Stimulated activated naive B cell treated with anti-CD40 and anti-IgM and Interleukin-4, amounts not matched to agents 10 μg/mL and 1 μg/mL and 100 μg/mL, for 72 hours (primary cell): Measurements from ENCODE around the gene GPC3.

Experiments
- ATAC-seq, 2 donors: fragments of 150-1000 bp; cut with Tn5 transposase; replicated peaks; 2 replicates each; pipeline ENCODE4 v1.10.0; 2021; ENCODE audit warnings: moderate library complexity in 1 of 2
- DNase-seq: peaks from one replicate; pipeline ENCODE4 v3.0.0; 2021
- H3K27ac Mint-ChIP-seq: one replicate; pipeline ENCODE4 v1.8.0; 2022; ENCODE audit warnings: mild to moderate bottlenecking, mixed read lengths
- H3K27me3 Mint-ChIP-seq, 2 donors: one replicate each; pipeline ENCODE4 v1.8.0; 2022; ENCODE audit warnings: mixed read lengths in 2 of 2
- H3K36me3 Mint-ChIP-seq, 2 donors: one replicate each; pipeline ENCODE4 v1.8.0; 2022; ENCODE audit warnings: mixed read lengths in 2 of 2, mild to moderate bottlenecking in 1 of 2
- H3K4me1 Mint-ChIP-seq, 2 donors: one replicate each; pipeline ENCODE4 v1.8.0; 2022; ENCODE audit warnings: mixed read lengths in 2 of 2, mild to moderate bottlenecking in 1 of 2
- H3K4me3 Mint-ChIP-seq, 2 donors: one replicate each; pipeline ENCODE4 v1.8.0; 2022; ENCODE audit warnings: mild to moderate bottlenecking in 2 of 2, mixed read lengths in 2 of 2, moderate library complexity in 1 of 2
- H3K9me3 Mint-ChIP-seq, 2 donors: one replicate each; pipeline ENCODE4 v1.8.0; 2022; ENCODE audit warnings: mixed read lengths in 2 of 2, mild to moderate bottlenecking in 1 of 2

GPC3 gene

DNA sequence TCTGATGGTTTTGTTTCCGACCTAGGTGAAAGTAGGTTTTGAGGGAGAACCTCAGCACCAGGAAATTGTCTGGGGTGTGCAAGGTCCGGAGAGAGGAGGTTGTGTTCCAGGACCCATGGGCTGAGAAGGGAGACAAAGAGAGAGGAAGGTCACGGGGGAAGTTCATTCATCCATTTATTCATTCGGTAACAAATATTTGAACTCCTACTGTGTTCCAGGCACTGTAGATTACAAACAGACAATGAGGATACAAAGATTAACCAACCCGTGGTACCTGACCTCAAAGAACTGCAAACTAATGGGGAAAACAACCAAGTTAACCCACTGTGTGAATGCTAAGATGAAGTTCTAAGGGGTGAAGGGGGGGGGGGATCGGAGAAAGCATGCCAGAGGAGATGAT, 1.8 kb upstream of the GPC3 start:
- Mint-ChIP-seq H3K4me1 (peaks cover 2 to 5% of the 10 kb centered on the region in 2 donors), H3K4me3 (no peak overlapping the region), H3K27me3 (peaks cover 29 to 34% of the 10 kb centered on the region in 2 donors), H3K27ac (no peak overlapping the region), H3K36me3 (no peaks in the 10 kb centered on the region), H3K9me3 (no peaks in the 10 kb centered on the region)
- ATAC-seq (no peak), DNase-seq (no peak)

GRCh38 chrX:133985967-133986683, 731 bp upstream of the GPC3 start:
- H3K9me3 Mint-ChIP-seq, result no peaks in the 10 kb centered on the region
- no peak for ATAC-seq
- no peaks in the 10 kb centered on the region for H3K36me3 Mint-ChIP-seq
- peaks cover 34 to 35% of the 10 kb centered on the region in 2 donors for H3K27me3 Mint-ChIP-seq
- H3K4me1 Mint-ChIP-seq, result peaks cover 2 to 5% of the 10 kb centered on the region in 2 donors
- DNase-seq, result no peak
- peak overlapping the region; percentile 72 to 77 for H3K4me3 Mint-ChIP-seq
- no peak overlapping the region for H3K27ac Mint-ChIP-seq

DNA sequence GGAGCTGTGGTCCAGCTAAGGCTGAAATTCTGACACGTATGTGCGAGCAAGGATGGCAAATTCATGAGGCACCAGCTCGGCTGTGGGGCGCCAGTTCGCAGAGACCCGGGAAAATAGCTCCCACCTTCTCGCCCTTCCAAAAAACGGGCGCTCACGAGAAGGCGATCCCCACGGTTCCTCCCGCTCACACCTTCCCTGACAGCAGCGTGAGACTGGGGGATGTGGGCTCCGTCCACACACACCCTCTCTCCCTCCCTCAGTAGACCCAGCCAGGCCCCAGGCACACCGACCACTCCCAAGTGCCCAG, 584 bp downstream of the GPC3 start:
- Mint-ChIP-seq H3K9me3 (no peaks in the 10 kb centered on the region), H3K4me1 (peaks cover 2 to 5% of the 10 kb centered on the region in 2 donors), H3K36me3 (no peaks in the 10 kb centered on the region), H3K27ac (no peak overlapping the region), H3K27me3 (peaks cover 35 to 37% of the 10 kb centered on the region in 2 donors), H3K4me3 (peak overlapping the region in 1 of 2 donors; percentile 14)
- ATAC-seq (no peak), DNase-seq (no peak)

GRCh38 chrX:133983974-133984845, 1.2 kb downstream of the GPC3 start:
- Mint-ChIP-seq H3K27ac (no peak overlapping the region), H3K27me3 (peaks cover 37 to 40% of the 10 kb centered on the region in 2 donors), H3K36me3 (no peaks in the 10 kb centered on the region), H3K9me3 (no peaks in the 10 kb centered on the region), H3K4me1 (peaks cover 2 to 5% of the 10 kb centered on the region in 2 donors), H3K4me3 (no peak overlapping the region)
- ATAC-seq (no peak), DNase-seq (no peak)

- H3K27me3 Mint-ChIP-seq, result peaks cover 37 to 40% of the 10 kb centered on the region in 2 donors
- no peak overlapping the region for H3K4me3 Mint-ChIP-seq
- DNase-seq (no peak), ATAC-seq (no peak)
- peaks cover 2 to 5% of the 10 kb centered on the region in 2 donors for H3K4me1 Mint-ChIP-seq
- H3K27ac Mint-ChIP-seq, result no peak overlapping the region
- H3K9me3 Mint-ChIP-seq, result no peaks in the 10 kb centered on the region
- H3K36me3 Mint-ChIP-seq, result no peaks in the 10 kb centered on the region
These were observed 2.0 kb downstream of the GPC3 start for GRCh38 chrX:133983256-133983973.

DNA sequence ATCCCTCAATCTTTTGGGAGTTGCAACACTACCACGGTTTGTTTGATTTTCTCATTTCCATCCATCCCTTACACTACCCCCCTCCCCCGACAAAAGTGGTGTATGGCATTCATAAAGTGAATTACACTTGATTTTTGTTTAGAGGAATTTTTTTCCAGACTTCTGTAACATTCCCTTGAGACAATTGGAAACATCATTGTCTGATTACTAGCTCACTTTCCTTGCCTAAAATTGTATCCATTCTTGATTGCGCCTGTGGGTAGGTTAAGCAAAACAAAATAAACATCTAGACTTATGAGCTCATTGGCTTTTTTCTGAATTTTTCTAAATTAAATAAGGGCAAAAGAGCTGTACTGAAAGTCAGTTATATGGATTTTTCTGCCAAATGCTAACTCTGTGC, 3.5 kb downstream of the GPC3 start:
- Mint-ChIP-seq H3K4me3 (no peak overlapping the region), H3K36me3 (no peaks in the 10 kb centered on the region), H3K9me3 (no peaks in the 10 kb centered on the region), H3K27ac (no peak overlapping the region), H3K27me3 (peaks cover 25 to 38% of the 10 kb centered on the region in 2 donors), H3K4me1 (peaks cover 2 to 5% of the 10 kb centered on the region in 2 donors)
- no peak for ATAC-seq
- DNase-seq, result no peak

DNA sequence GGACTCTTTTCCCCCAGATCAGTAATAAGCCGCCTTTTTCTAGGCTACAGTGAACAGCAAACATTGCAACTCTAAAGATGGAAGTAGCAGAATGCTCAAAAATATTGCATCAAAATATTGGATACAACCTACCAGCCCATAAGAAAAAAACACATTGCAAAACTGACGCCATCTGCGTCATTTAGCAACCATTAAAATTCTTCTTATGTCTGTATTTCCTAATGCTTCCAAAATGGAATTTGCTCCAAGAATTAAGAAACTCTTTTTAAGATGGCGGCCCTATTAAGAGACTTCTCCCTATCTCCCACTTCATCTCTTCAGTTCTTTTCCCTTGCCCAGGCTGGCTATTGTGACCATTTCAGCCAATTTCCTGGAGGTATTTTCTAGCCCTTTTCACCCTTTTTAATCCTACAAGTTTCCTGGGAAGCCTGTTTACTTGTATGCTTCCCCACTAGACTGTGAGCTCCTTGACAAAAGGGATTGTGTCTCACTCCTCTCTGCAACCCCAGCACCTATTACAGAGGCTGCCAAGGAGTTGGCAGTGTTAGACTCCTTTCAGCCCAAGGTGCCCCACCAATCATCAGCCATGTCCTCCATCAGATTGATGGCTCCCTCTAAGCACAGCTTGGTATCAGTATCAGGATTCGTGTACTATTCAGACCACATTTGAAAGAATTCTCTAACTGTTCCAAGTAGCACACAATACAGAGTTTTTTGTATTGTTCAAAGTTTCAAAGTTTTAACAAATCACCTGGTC, 4.4 kb downstream of the GPC3 start:
- no peaks in the 10 kb centered on the region for H3K36me3 Mint-ChIP-seq
- peaks cover 21 to 37% of the 10 kb centered on the region in 2 donors for H3K27me3 Mint-ChIP-seq
- H3K9me3 Mint-ChIP-seq, result no peaks in the 10 kb centered on the region
- no peak overlapping the region for H3K27ac Mint-ChIP-seq
- DNase-seq, result no peak
- no peak for ATAC-seq
- no peak overlapping the region for H3K4me3 Mint-ChIP-seq
- H3K4me1 Mint-ChIP-seq, result peaks cover 1 to 3% of the 10 kb centered on the region in 2 donors

DNA sequence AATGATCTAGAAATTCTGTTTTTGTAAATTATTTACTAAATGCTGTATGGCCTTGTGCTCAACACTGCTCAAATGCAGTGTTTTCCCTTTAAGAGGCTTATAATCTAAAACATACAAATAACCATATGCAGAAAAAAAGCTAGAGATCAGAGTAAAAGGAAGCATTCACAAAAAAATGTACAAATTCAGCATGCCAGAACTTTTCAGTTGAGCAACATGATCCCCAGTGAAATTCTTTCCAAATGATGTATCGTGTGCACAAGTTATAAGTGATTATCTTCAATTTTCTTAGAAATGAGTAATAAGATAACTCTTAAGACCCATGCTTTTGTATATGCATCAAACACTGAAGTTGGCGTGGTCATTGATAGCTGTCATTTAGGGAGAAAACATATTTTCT, 5.0 kb downstream of the GPC3 start:
- H3K27me3 Mint-ChIP-seq, result peaks cover 19 to 34% of the 10 kb centered on the region in 2 donors
- no peaks in the 10 kb centered on the region for H3K36me3 Mint-ChIP-seq
- H3K4me1 Mint-ChIP-seq, result no peaks in the 10 kb centered on the region
- ATAC-seq, result no peak
- no peaks in the 10 kb centered on the region for H3K9me3 Mint-ChIP-seq
- DNase-seq, result no peak
- H3K4me3 Mint-ChIP-seq, result no peak overlapping the region
- H3K27ac Mint-ChIP-seq, result no peak overlapping the region

- no peaks in the 10 kb centered on the region for H3K4me1 Mint-ChIP-seq
- H3K9me3 Mint-ChIP-seq, result no peaks in the 10 kb centered on the region
- H3K27ac Mint-ChIP-seq, result no peak overlapping the region
- H3K36me3 Mint-ChIP-seq, result no peaks in the 10 kb centered on the region
- no peak overlapping the region for H3K4me3 Mint-ChIP-seq
- H3K27me3 Mint-ChIP-seq, result peaks cover 26 to 40% of the 10 kb centered on the region in 2 donors
- ATAC-seq (no peak), DNase-seq (no peak)
These were observed 5.7 kb downstream of the GPC3 start for GRCh38 chrX:133979641-133980230.

GRCh38 chrX:133973704-133974103, 11.7 kb downstream of the GPC3 start:
- ATAC-seq, result no peak
- Mint-ChIP-seq H3K27ac (no peak overlapping the region), H3K27me3 (peaks cover 18 to 21% of the 10 kb centered on the region in 2 donors), H3K9me3 (no peaks in the 10 kb centered on the region), H3K4me3 (no peak overlapping the region), H3K4me1 (no peaks in the 10 kb centered on the region), H3K36me3 (no peaks in the 10 kb centered on the region)
- DNase-seq, result no peak

GRCh38 chrX:133972916-133973315, 12.5 kb downstream of the GPC3 start:
- H3K4me3 Mint-ChIP-seq, result no peak overlapping the region
- no peak for DNase-seq
- no peaks in the 10 kb centered on the region for H3K36me3 Mint-ChIP-seq
- H3K9me3 Mint-ChIP-seq, result no peaks in the 10 kb centered on the region
- peaks cover 18 to 21% of the 10 kb centered on the region in 2 donors for H3K27me3 Mint-ChIP-seq
- H3K4me1 Mint-ChIP-seq, result no peaks in the 10 kb centered on the region
- ATAC-seq, result no peak
- H3K27ac Mint-ChIP-seq, result no peak overlapping the region

GRCh38 chrX:133971586-133971985, 13.8 kb downstream of the GPC3 start:
- no peak overlapping the region for H3K4me3 Mint-ChIP-seq
- H3K36me3 Mint-ChIP-seq, result no peaks in the 10 kb centered on the region
- H3K9me3 Mint-ChIP-seq, result no peaks in the 10 kb centered on the region
- no peak for DNase-seq
- no peak for ATAC-seq
- no peaks in the 10 kb centered on the region for H3K4me1 Mint-ChIP-seq
- H3K27me3 Mint-ChIP-seq, result peaks cover 17 to 20% of the 10 kb centered on the region in 2 donors
- H3K27ac Mint-ChIP-seq, result no peak overlapping the region

- Mint-ChIP-seq H3K36me3 (no peaks in the 10 kb centered on the region), H3K4me1 (no peaks in the 10 kb centered on the region), H3K27ac (no peak overlapping the region), H3K27me3 (peaks cover 20% of the 10 kb centered on the region in 2 donors), H3K4me3 (no peak overlapping the region), H3K9me3 (no peaks in the 10 kb centered on the region)
- no peak for ATAC-seq
- no peak for DNase-seq
These were observed 15.3 kb downstream of the GPC3 start for GRCh38 chrX:133970076-133970475.

DNA sequence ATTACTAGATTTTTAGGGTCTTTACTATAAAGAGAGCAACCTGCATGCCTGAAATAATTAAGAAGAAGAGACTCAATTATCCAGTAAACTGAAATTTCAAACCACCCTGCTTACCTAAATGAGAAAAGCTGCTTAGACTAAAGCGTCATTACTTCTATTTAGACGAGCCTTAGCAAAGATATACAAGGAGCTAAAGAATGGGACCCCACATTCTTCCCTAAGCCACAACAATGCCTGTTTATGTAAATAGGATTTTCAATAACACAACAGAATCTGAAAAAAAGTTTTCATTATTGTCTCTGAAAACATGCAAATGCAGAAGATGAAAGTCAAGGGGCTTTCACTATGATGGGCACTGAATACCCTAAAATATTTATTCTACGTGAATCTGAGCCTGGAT, 16.2 kb downstream of the GPC3 start:
- H3K27me3 Mint-ChIP-seq, result peaks cover 14 to 17% of the 10 kb centered on the region in 2 donors
- no peaks in the 10 kb centered on the region for H3K36me3 Mint-ChIP-seq
- H3K27ac Mint-ChIP-seq, result no peak overlapping the region
- no peak overlapping the region for H3K4me3 Mint-ChIP-seq
- no peaks in the 10 kb centered on the region for H3K4me1 Mint-ChIP-seq
- H3K9me3 Mint-ChIP-seq, result no peaks in the 10 kb centered on the region
- no peak for ATAC-seq
- DNase-seq, result no peak
